Measurements from ENCODE around the gene COL6A1.
"Not testable (repeated sequence)": the region's sequence is repeated elsewhere in the genome, so short reads cannot be mapped to it uniquely, and the experiment has no call there.

Gene COL6A1

DNA sequence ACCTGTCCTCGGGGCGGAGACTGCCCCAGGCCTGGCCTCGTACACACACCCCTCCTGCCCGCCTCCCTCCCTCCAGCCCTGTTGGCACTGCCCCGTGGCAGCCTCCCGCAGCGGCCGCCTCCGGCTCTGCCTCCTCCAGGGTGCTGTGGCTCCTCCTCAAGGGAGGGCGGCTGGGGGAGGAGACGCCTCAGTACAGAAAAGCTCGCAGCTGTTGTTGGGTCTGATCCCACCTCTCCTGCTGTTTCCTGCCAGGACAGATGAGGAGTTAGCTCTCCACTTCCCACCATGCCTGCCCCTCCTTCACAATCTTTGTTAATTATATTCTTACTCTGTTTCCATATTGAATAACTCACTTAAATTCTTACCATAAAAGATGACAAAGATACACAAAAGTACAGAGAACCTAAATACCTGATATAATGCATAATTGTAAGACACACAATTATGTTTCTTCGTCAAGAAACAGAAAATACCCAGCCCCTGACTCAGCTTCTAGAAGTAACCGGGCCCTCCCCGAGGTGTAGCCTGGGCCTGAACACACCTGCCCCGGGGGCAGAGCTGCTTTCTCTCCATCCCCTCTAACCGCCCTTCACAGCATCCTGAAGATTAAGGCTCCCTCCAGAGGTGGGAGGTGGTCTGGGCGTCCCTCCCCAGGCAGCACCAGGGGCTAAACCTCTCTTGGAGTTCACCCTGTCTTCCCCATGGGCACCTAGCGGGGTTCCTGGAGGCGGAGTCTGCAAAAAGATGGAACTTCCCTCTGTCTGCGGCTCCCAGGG, 30.6 kb upstream of the COL6A1 start:
- H3K4me3 ChIP-seq (ENCODE audit: low read length): no peak overlapping the region
- no peaks in the 10 kb centered on the region for H3K27me3 ChIP-seq (ENCODE audit: control insufficient read depth, low read length)
- H3K79me2 ChIP-seq (ENCODE audit: control insufficient read depth, low read length): no peaks in the 10 kb centered on the region
- no peaks in the 10 kb centered on the region for H3K9me2 ChIP-seq (replicated peaks; ENCODE audit: control insufficient read depth, low read length)
- no peaks in the 10 kb centered on the region for H3K9me3 ChIP-seq (ENCODE audit: control insufficient read depth, insufficient read depth, low read length)
- no peaks in the 10 kb centered on the region for H4K20me1 ChIP-seq (ENCODE audit: control insufficient read depth, insufficient read depth, low read depth, low read length)
- TF ChIP-seq, protein P1, sequence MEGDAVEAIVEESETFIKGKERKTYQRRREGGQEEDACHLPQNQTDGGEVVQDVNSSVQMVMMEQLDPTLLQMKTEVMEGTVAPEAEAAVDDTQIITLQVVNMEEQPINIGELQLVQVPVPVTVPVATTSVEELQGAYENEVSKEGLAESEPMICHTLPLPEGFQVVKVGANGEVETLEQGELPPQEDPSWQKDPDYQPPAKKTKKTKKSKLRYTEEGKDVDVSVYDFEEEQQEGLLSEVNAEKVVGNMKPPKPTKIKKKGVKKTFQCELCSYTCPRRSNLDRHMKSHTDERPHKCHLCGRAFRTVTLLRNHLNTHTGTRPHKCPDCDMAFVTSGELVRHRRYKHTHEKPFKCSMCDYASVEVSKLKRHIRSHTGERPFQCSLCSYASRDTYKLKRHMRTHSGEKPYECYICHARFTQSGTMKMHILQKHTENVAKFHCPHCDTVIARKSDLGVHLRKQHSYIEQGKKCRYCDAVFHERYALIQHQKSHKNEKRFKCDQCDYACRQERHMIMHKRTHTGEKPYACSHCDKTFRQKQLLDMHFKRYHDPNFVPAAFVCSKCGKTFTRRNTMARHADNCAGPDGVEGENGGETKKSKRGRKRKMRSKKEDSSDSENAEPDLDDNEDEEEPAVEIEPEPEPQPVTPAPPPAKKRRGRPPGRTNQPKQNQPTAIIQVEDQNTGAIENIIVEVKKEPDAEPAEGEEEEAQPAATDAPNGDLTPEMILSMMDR (IDR thresholded peaks at IDR 0.05; ENCODE audit: low read depth, low read length, poor library complexity, severe bottlenecking): no peak
- TF ChIP-seq EZH2phosphoT487 (IDR thresholded peaks at IDR 0.05; ENCODE audit: borderline replicate concordance, low read length): no peak
- H3K27ac ChIP-seq (ENCODE audit: low read depth, low read length): no peak overlapping the region
- no peaks in the 10 kb centered on the region for H3F3A ChIP-seq (ENCODE audit: control insufficient read depth, insufficient read depth)
- H3K36me3 ChIP-seq (ENCODE audit: control insufficient read depth, low read length): no peaks in the 10 kb centered on the region
- H3K4me1 ChIP-seq (ENCODE audit: control insufficient read depth, low read length): no peaks in the 10 kb centered on the region
- H3K4me2 ChIP-seq (ENCODE audit: low read length): no peak overlapping the region

DNA sequence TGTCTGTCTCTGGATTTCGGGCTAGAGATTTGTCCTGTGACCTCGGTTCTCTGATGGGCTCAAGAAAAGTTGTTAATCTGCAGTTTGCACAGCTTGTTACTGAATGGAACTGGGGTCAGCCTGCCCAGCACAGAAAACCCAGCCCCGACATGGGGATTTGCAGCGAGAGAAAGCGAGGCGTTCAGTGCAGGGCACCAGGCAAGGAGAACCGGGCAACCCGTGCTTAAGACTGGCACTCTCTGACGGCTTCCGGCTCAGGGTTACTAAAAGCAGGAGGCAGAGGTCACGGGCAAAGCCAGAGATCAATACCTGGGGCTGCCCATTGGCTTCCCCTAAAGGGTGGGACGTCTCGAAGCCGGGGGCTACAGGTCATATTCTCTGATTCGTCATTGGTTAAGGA, 29.9 kb upstream of the COL6A1 start:
- Histone ChIP-seq H3K27me3 (ENCODE audit: control insufficient read depth, low read length) (no peaks in the 10 kb centered on the region), H3K4me3 (ENCODE audit: low read length) (no peak overlapping the region), H3K79me2 (ENCODE audit: control insufficient read depth, low read length) (no peaks in the 10 kb centered on the region), H3K27ac (ENCODE audit: low read depth, low read length) (no peak overlapping the region), H3K36me3 (ENCODE audit: control insufficient read depth, low read length) (no peaks in the 10 kb centered on the region), H4K20me1 (ENCODE audit: control insufficient read depth, insufficient read depth, low read depth, low read length) (no peaks in the 10 kb centered on the region), H3K9me3 (ENCODE audit: control insufficient read depth, insufficient read depth, low read length) (no peaks in the 10 kb centered on the region), H3K9me2 (replicated peaks; ENCODE audit: control insufficient read depth, low read length) (no peaks in the 10 kb centered on the region), H3K4me2 (ENCODE audit: low read length) (no peak overlapping the region), H3F3A (ENCODE audit: control insufficient read depth, insufficient read depth) (no peaks in the 10 kb centered on the region), H3K4me1 (ENCODE audit: control insufficient read depth, low read length) (no peaks in the 10 kb centered on the region)
- TF ChIP-seq, protein P1 (IDR thresholded peaks at IDR 0.05; ENCODE audit: low read depth, low read length, poor library complexity, severe bottlenecking): no peak
- TF ChIP-seq EZH2phosphoT487 (IDR thresholded peaks at IDR 0.05; ENCODE audit: borderline replicate concordance, low read length): no peak

DNA sequence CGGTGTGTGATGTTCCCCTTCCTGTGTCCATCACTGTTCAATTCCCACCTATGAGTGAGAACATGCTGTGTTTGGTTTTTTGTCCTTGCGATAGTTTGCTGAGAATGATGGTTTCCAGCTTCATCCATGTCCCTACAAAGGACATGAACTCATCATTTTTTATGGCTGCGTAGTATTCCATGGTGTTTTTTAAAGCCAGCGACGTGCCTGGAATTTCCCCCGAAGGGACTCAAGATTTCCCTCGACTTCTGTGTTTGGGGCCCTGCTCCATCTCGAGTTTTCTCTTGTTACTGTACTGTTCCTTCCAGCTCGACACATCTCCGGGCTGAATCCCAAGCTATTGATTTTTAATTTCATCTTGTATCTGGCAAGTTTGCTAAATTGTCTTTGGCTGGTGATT, 29.0 kb upstream of the COL6A1 start:
- not testable (repeated sequence) for H3K36me3 ChIP-seq (ENCODE audit: control insufficient read depth, low read length); H3K4me3 ChIP-seq (ENCODE audit: low read length); H3K9me2 ChIP-seq (replicated peaks; ENCODE audit: control insufficient read depth, low read length); H3K27me3 ChIP-seq (ENCODE audit: control insufficient read depth, low read length); H3K4me1 ChIP-seq (ENCODE audit: control insufficient read depth, low read length); H4K20me1 ChIP-seq (ENCODE audit: control insufficient read depth, insufficient read depth, low read depth, low read length); H3K79me2 ChIP-seq (ENCODE audit: control insufficient read depth, low read length); H3K9me3 ChIP-seq (ENCODE audit: control insufficient read depth, insufficient read depth, low read length); H3F3A ChIP-seq (ENCODE audit: control insufficient read depth, insufficient read depth); H3K27ac ChIP-seq (ENCODE audit: low read depth, low read length); H3K4me2 ChIP-seq (ENCODE audit: low read length)

DNA sequence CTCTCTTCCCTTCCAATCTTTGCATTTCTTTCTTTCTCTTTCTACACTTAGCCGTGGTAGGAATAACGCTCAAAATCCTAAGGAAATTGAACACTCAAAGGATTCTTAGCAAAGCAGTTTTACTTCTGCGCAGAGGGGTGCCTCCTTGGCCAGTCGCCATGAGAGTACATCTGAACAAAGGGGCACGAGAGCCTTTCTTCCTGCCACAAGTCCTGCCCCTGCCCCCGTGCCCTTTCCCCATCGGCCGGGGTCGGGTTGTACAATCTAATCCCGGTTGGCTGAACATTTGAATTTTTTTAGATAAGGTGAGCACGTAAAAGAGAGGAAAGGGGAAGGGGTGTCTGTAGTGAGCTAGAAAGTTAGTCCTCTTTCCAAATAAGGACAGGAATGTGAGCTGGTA, 28.6 kb upstream of the COL6A1 start:
- no peak overlapping the region for H3K4me2 ChIP-seq (ENCODE audit: low read length)
- no peaks in the 10 kb centered on the region for H3F3A ChIP-seq (ENCODE audit: control insufficient read depth, insufficient read depth)
- H3K9me3 ChIP-seq (ENCODE audit: control insufficient read depth, insufficient read depth, low read length): no peaks in the 10 kb centered on the region
- no peaks in the 10 kb centered on the region for H3K4me1 ChIP-seq (ENCODE audit: control insufficient read depth, low read length)
- H3K79me2 ChIP-seq (ENCODE audit: control insufficient read depth, low read length): no peaks in the 10 kb centered on the region
- TF ChIP-seq, protein P1 (IDR thresholded peaks at IDR 0.05; ENCODE audit: low read depth, low read length, poor library complexity, severe bottlenecking): no peak
- TF ChIP-seq EZH2phosphoT487 (IDR thresholded peaks at IDR 0.05; ENCODE audit: borderline replicate concordance, low read length): no peak
- H4K20me1 ChIP-seq (ENCODE audit: control insufficient read depth, insufficient read depth, low read depth, low read length): no peaks in the 10 kb centered on the region
- H3K36me3 ChIP-seq (ENCODE audit: control insufficient read depth, low read length): no peaks in the 10 kb centered on the region
- no peaks in the 10 kb centered on the region for H3K27me3 ChIP-seq (ENCODE audit: control insufficient read depth, low read length)
- H3K4me3 ChIP-seq (ENCODE audit: low read length): no peak overlapping the region
- no peaks in the 10 kb centered on the region for H3K9me2 ChIP-seq (replicated peaks; ENCODE audit: control insufficient read depth, low read length)
- H3K27ac ChIP-seq (ENCODE audit: low read depth, low read length): no peak overlapping the region

Data from DOHH2 (cell line).